ENCODE data around the gene GSTM5.

GSTM5 gene

DNA sequence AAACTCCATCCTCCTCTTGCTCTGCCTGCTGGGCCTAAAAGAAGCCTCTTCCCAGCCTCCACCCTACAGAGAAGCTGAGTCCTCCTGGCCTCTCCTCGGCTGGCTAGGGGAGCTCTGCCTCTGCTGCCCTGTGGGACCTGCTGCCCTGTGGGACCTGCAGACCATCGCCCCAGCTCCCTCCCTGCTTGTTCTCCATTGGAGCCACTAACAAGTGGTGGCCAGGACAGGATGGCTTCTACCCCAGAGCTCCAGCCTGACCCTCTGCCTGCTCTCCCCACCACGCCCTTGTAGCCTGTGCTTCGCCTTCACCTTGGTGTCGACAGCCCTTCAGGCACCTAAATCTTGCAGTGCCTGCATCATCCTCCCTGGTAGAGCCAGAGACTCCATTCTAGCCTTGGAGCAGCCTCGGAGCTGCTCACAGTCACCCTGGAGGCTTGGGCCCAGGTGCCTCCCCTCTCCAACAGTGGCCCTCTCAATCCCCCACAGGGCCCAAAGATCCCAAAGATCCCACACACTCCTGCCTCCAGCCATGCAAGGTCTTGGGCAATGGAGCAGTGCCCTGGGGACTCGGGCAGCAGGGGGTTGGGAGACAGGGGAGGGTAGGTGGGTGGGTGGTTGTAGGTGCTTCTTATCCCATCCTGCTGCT, 48.7 kb downstream of the GSTM5 start:
- no peaks in the 10 kb centered on the region for H3K79me1 ChIP-seq (ENCODE audit: low read depth, low read length)
- H3K4me2 ChIP-seq (ENCODE audit: insufficient read depth, low read length, poor library complexity, severe bottlenecking) = no peak overlapping the region
- H3K9me3 ChIP-seq (replicated peaks in 1 of 2; ENCODE audit: control insufficient read depth in 2 of 2, insufficient read depth in 1 of 2, low read depth in 1 of 2, low read length in 2 of 2) = no peaks in the 10 kb centered on the region
- H3K27ac ChIP-seq (replicated peaks; ENCODE audit: low read length) = no peak overlapping the region
- DNase-seq (ENCODE audit: low spot score) = no peak
- peak overlapping the region; percentile 81 for H3K18ac ChIP-seq (ENCODE audit: low read length)
- peak overlapping the region; percentile 90 for H2BK5ac ChIP-seq (ENCODE audit: low read length)
- no peak overlapping the region for H4K91ac ChIP-seq (ENCODE audit: low read depth, low read length, poor library complexity)
- H3K9ac ChIP-seq (ENCODE audit: low read depth, low read length, poor library complexity) = peak overlapping the region; percentile 54
- H2BK15ac ChIP-seq (ENCODE audit: low read length) = peak overlapping the region; percentile 62
- no CpG with 5 or more reads among the region's 7 CpGs for WGBS, 2 donors (ENCODE audit: extremely low coverage in 2 of 2, insufficient read length in 2 of 2, insufficient replicate concordance in 1 of 2)
- H2BK12ac ChIP-seq (ENCODE audit: low read length) = peak overlapping the region; percentile 91
- no peak overlapping the region for H3K4me3 ChIP-seq (ENCODE audit: low read length in 2 of 2)
- H3K14ac ChIP-seq (ENCODE audit: low read length) = no peak overlapping the region
- no peak overlapping the region for H4K8ac ChIP-seq (ENCODE audit: low read depth, low read length)
- no peak overlapping the region for H2BK120ac ChIP-seq (ENCODE audit: low read depth, low read length)
- peak overlapping the region; percentile 91 for H3K4ac ChIP-seq (ENCODE audit: low read length)
- H3K27me3 ChIP-seq (ENCODE audit: control insufficient read depth in 3 of 3, insufficient read depth in 3 of 3, low read depth in 1 of 3, low read length in 3 of 3) = peaks cover 0 to 19% (median 0%) of the 10 kb centered on the region in 3 experiments
- H3K23ac ChIP-seq (ENCODE audit: low read depth, low read length, poor library complexity) = peak overlapping the region; percentile 67
- no peaks in the 10 kb centered on the region for H3K36me3 ChIP-seq (replicated peaks in 1 of 2; ENCODE audit: control insufficient read depth in 2 of 2, insufficient read depth in 2 of 2, low read length in 2 of 2)
- H2AFZ ChIP-seq (ENCODE audit: low read length) = no peak overlapping the region
- peak overlapping the region; percentile 67 for H2AK5ac ChIP-seq (ENCODE audit: low read depth, low read length)
- H3K4me1 ChIP-seq (ENCODE audit: control insufficient read depth in 2 of 2, insufficient read depth in 1 of 2, low read depth in 1 of 2, low read length in 2 of 2) = peaks cover 0 to 7% of the 10 kb centered on the region in 2 donors

DNA sequence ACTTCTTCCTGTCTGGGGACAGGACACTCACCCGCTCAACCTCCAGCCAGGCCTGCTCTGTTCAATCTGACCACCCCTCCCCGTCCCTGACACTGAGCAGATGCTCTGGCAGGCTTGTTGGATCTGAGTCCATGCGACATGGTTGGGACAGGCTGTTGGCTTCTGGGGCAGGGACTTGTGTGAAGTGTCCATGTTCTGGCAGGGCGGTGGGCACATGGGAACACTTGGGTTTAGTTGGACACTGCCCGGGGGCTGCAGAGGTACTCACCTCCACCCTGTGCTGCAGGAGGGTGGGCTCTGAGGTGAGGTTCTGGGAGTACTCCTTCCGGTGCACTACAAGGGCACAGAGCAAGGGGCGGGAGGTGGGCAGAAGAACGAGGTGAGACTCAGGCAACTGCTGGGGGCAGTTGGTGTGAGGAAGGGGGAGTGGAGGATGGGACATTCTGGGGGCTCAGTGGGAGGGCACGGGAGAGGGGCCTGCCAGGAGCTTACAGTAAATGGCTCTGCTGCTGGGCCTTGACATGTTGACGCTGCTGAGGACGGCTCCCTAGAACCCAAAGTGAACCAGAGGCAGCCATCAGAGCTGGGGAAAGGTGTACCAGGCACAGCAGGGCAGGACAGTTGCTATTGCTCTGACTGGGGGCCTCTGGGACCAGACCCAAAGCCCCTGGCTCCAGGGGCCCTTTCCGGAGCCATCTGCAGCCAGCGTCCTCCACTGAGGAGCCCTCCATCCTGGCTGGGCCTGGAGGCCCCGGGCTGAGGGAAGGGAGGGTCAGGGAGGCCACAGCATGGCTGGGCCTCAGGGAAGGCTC, 49.4 kb downstream of the GSTM5 start:
- WGBS, 2 donors (ENCODE audit: extremely low coverage in 2 of 2, insufficient read length in 2 of 2, insufficient replicate concordance in 1 of 2) = no CpG with 5 or more reads among the region's 14 CpGs

DNA sequence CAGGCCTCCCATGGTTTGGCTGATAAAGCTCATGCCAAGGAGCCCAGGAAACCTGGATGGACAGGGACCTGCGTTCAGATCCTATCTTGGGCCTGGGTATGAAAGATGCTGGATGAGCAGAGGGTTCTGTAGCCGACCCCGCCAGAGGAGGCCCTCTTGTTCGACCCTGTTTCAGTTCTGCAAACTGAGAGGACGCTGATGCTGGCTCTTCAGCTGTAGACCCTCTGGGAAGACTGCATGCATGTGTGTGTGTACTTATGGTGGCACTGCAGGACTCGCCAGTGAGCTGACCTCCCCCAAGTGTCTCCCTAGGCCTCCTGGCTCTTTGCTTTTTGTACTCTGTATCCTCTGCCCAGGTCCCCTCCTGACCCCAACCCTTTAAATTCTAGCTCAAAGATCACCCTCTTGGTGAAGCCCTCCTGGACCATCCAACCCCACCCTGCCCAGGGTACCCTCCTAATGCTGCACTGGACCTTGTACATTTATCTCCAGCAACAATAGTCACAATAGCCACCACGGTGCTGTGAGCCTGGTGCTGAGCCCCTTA, 50.1 kb downstream of the GSTM5 start:
- Histone ChIP-seq H3K27me3 (ENCODE audit: control insufficient read depth in 3 of 3, insufficient read depth in 3 of 3, low read depth in 1 of 3, low read length in 3 of 3) (peaks cover 0 to 28% (median 0%) of the 10 kb centered on the region in 3 experiments), H3K4me2 (ENCODE audit: insufficient read depth, low read length, poor library complexity, severe bottlenecking) (no peak overlapping the region), H3K4me1 (ENCODE audit: control insufficient read depth in 2 of 2, insufficient read depth in 1 of 2, low read depth in 1 of 2, low read length in 2 of 2) (peaks cover 0 to 7% of the 10 kb centered on the region in 2 donors), H4K91ac (ENCODE audit: low read depth, low read length, poor library complexity) (no peak overlapping the region), H3K27ac (replicated peaks; ENCODE audit: low read length) (no peak overlapping the region), H3K23ac (ENCODE audit: low read depth, low read length, poor library complexity) (no peak overlapping the region), H2BK120ac (ENCODE audit: low read depth, low read length) (no peak overlapping the region), H3K36me3 (replicated peaks in 1 of 2; ENCODE audit: control insufficient read depth in 2 of 2, insufficient read depth in 2 of 2, low read length in 2 of 2) (no peaks in the 10 kb centered on the region), H2BK12ac (ENCODE audit: low read length) (no peak overlapping the region), H2AK5ac (ENCODE audit: low read depth, low read length) (no peak overlapping the region), H2BK5ac (ENCODE audit: low read length) (no peak overlapping the region), H3K4ac (ENCODE audit: low read length) (no peak overlapping the region), H3K18ac (ENCODE audit: low read length) (no peak overlapping the region), H3K9me3 (replicated peaks in 1 of 2; ENCODE audit: control insufficient read depth in 2 of 2, insufficient read depth in 1 of 2, low read depth in 1 of 2, low read length in 2 of 2) (no peaks in the 10 kb centered on the region), H3K79me1 (ENCODE audit: low read depth, low read length) (no peaks in the 10 kb centered on the region), H4K8ac (ENCODE audit: low read depth, low read length) (no peak overlapping the region), H3K9ac (ENCODE audit: low read depth, low read length, poor library complexity) (no peak overlapping the region), H3K14ac (ENCODE audit: low read length) (no peak overlapping the region), H3K4me3 (ENCODE audit: low read length in 2 of 2) (no peak overlapping the region), H2AFZ (ENCODE audit: low read length) (no peak overlapping the region), H2BK15ac (ENCODE audit: low read length) (no peak overlapping the region)
- no CpG with 5 or more reads among the region's 7 CpGs for WGBS, 2 donors (ENCODE audit: extremely low coverage in 2 of 2, insufficient read length in 2 of 2, insufficient replicate concordance in 1 of 2)
- DNase-seq (ENCODE audit: low spot score) = no peak

More for the DNA sequence above, 49.4 kb downstream of the GSTM5 start:
- Histone ChIP-seq H3K4me2 (ENCODE audit: insufficient read depth, low read length, poor library complexity, severe bottlenecking) (no peak overlapping the region), H2BK5ac (ENCODE audit: low read length) (peak overlapping the region; percentile 90), H3K9me3 (replicated peaks in 1 of 2; ENCODE audit: control insufficient read depth in 2 of 2, insufficient read depth in 1 of 2, low read depth in 1 of 2, low read length in 2 of 2) (no peaks in the 10 kb centered on the region), H2BK15ac (ENCODE audit: low read length) (peak overlapping the region; percentile 62), H3K4ac (ENCODE audit: low read length) (no peak overlapping the region), H2BK12ac (ENCODE audit: low read length) (no peak overlapping the region), H3K27ac (replicated peaks; ENCODE audit: low read length) (no peak overlapping the region), H2BK120ac (ENCODE audit: low read depth, low read length) (no peak overlapping the region), H3K4me3 (ENCODE audit: low read length in 2 of 2) (no peak overlapping the region), H3K79me1 (ENCODE audit: low read depth, low read length) (no peaks in the 10 kb centered on the region), H4K91ac (ENCODE audit: low read depth, low read length, poor library complexity) (no peak overlapping the region), H2AFZ (ENCODE audit: low read length) (no peak overlapping the region), H3K27me3 (ENCODE audit: control insufficient read depth in 3 of 3, insufficient read depth in 3 of 3, low read depth in 1 of 3, low read length in 3 of 3) (peaks cover 0 to 26% (median 0%) of the 10 kb centered on the region in 3 experiments), H3K23ac (ENCODE audit: low read depth, low read length, poor library complexity) (peak overlapping the region; percentile 67), H2AK5ac (ENCODE audit: low read depth, low read length) (peak overlapping the region; percentile 67), H3K9ac (ENCODE audit: low read depth, low read length, poor library complexity) (no peak overlapping the region), H3K36me3 (replicated peaks in 1 of 2; ENCODE audit: control insufficient read depth in 2 of 2, insufficient read depth in 2 of 2, low read length in 2 of 2) (no peaks in the 10 kb centered on the region), H3K14ac (ENCODE audit: low read length) (no peak overlapping the region), H3K18ac (ENCODE audit: low read length) (peak overlapping the region; percentile 81), H3K4me1 (ENCODE audit: control insufficient read depth in 2 of 2, insufficient read depth in 1 of 2, low read depth in 1 of 2, low read length in 2 of 2) (peaks cover 0 to 7% of the 10 kb centered on the region in 2 donors), H4K8ac (ENCODE audit: low read depth, low read length) (no peak overlapping the region)
- no peak for DNase-seq (ENCODE audit: low spot score)

Data from neuronal stem cell (in vitro differentiated cells).